Duodenal mucosa (tissue), 2 donors: ENCODE data around the gene ZNF837.
A peak's percentile ranks its signal among the peaks of the same experiment; 100 is the strongest.

Experiments
- H3K27ac ChIP-seq: one replicate; pipeline ENCODE4 v1.7.0; 2013; ENCODE audit warnings: low read depth, low read length
- H3K27me3 ChIP-seq, 2 donors: one replicate each; pipeline ENCODE4 v1.7.0; 2013; ENCODE audit warnings: low read length in 2 of 2, control low read depth in 1 of 2; ENCODE audit not compliant: insufficient read depth in 2 of 2, control insufficient read depth in 1 of 2
- H3K36me3 ChIP-seq, 2 donors: one replicate each; pipeline ENCODE4 v1.7.0; 2013; ENCODE audit warnings: low read length in 2 of 2, control low read depth in 1 of 2; ENCODE audit not compliant: insufficient read depth in 2 of 2, control insufficient read depth in 1 of 2
- H3K4me1 ChIP-seq, 2 donors: one replicate each; pipeline ENCODE4 v1.7.0; 2013; ENCODE audit warnings: low read length in 2 of 2, control low read depth in 1 of 2; ENCODE audit not compliant: insufficient read depth in 2 of 2, control insufficient read depth in 1 of 2
- H3K4me3 ChIP-seq, 2 donors: one replicate each; pipeline ENCODE4 v1.7.0; 2013; ENCODE audit warnings: low read length in 2 of 2, low read depth in 1 of 2
- H3K9ac ChIP-seq, 2 donors: one replicate each; pipeline ENCODE4 v1.7.0; 2013; ENCODE audit warnings: low read length in 2 of 2, low read depth in 1 of 2
- H3K9me3 ChIP-seq, 2 donors: one replicate each; pipeline ENCODE4 v1.7.0; 2013; ENCODE audit warnings: low read length in 2 of 2, control low read depth in 1 of 2; ENCODE audit not compliant: control insufficient read depth in 1 of 2

ZNF837 gene

GRCh38 chr19:58355908-58356765 is 24.7 kb downstream of the ZNF837 start:
- H3K4me1 ChIP-seq, result peaks cover 0 to 10% of the 10 kb centered on the region in 2 donors
- no peaks in the 10 kb centered on the region for H3K9me3 ChIP-seq
- H3K27ac ChIP-seq, result no peak overlapping the region
- peak overlapping the region; percentile 22 to 32 for H3K4me3 ChIP-seq
- H3K27me3 ChIP-seq, result no peaks in the 10 kb centered on the region
- no peak overlapping the region for H3K9ac ChIP-seq
- H3K36me3 ChIP-seq, result no peaks in the 10 kb centered on the region

- Histone ChIP-seq H3K4me3 (no peak overlapping the region), H3K27me3 (no peaks in the 10 kb centered on the region), H3K36me3 (no peaks in the 10 kb centered on the region), H3K9ac (no peak overlapping the region), H3K27ac (no peak overlapping the region), H3K4me1 (peaks cover 0 to 10% of the 10 kb centered on the region in 2 donors), H3K9me3 (no peaks in the 10 kb centered on the region)
Observed at GRCh38 chr19:58355215-58355796, 25.5 kb downstream of the ZNF837 start.

- no peaks in the 10 kb centered on the region for H3K9me3 ChIP-seq
- no peak overlapping the region for H3K27ac ChIP-seq
- H3K36me3 ChIP-seq, result no peaks in the 10 kb centered on the region
- peaks cover 0 to 10% of the 10 kb centered on the region in 2 donors for H3K4me1 ChIP-seq
- H3K4me3 ChIP-seq, result no peak overlapping the region
- no peak overlapping the region for H3K9ac ChIP-seq
- H3K27me3 ChIP-seq, result peaks cover 0 to 3% of the 10 kb centered on the region in 2 donors
Observed at GRCh38 chr19:58354478-58355030, 26.3 kb downstream of the ZNF837 start.

GRCh38 chr19:58353717-58354477 is 26.9 kb downstream of the ZNF837 start:
- H3K27me3 ChIP-seq, result peaks cover 0 to 3% of the 10 kb centered on the region in 2 donors
- no peaks in the 10 kb centered on the region for H3K9me3 ChIP-seq
- peaks cover 0 to 10% of the 10 kb centered on the region in 2 donors for H3K4me1 ChIP-seq
- H3K36me3 ChIP-seq, result no peaks in the 10 kb centered on the region
- H3K27ac ChIP-seq, result no peak overlapping the region
- H3K9ac ChIP-seq, result no peak overlapping the region
- no peak overlapping the region for H3K4me3 ChIP-seq

- peaks cover 0 to 3% of the 10 kb centered on the region in 2 donors for H3K27me3 ChIP-seq
Observed at GRCh38 chr19:58352760-58353671, 27.8 kb downstream of the ZNF837 start, which contains the start of gene A1BG. Gene A1BG, minus strand, starts transcription at chr19:58353492. Its CDS starts 55 bp downstream, at chr19:58353437.

GRCh38 chr19:58351990-58352755 is 28.7 kb downstream of the ZNF837 start:
- Histone ChIP-seq H3K4me1 (peaks cover 0 to 10% of the 10 kb centered on the region in 2 donors), H3K36me3 (no peaks in the 10 kb centered on the region), H3K27ac (no peak overlapping the region), H3K9ac (no peak overlapping the region), H3K9me3 (no peaks in the 10 kb centered on the region), H3K27me3 (peaks cover 0 to 3% of the 10 kb centered on the region in 2 donors), H3K4me3 (no peak overlapping the region)

More at GRCh38 chr19:58352760-58353671, 27.8 kb downstream of the ZNF837 start, which contains the start of gene A1BG:
- Histone ChIP-seq H3K27ac (no peak within 1 kb of the TSS), H3K4me3 (no peak within 1 kb of the TSS), H3K9me3 (no peaks in the 10 kb centered on the region), H3K36me3 (no peaks in the 10 kb centered on the region), H3K4me1 (peaks cover 0 to 10% of the 10 kb centered on the region in 2 donors), H3K9ac (no peak within 1 kb of the TSS)

- H3K4me3 ChIP-seq, result no peak overlapping the region
- no peak overlapping the region for H3K9ac ChIP-seq
- H3K36me3 ChIP-seq, result no peaks in the 10 kb centered on the region
- H3K27me3 ChIP-seq, result peaks cover 0 to 3% of the 10 kb centered on the region in 2 donors
- H3K9me3 ChIP-seq, result no peaks in the 10 kb centered on the region
- peaks cover 0 to 3% of the 10 kb centered on the region in 2 donors for H3K4me1 ChIP-seq
- H3K27ac ChIP-seq, result no peak overlapping the region
Observed at GRCh38 chr19:58351558-58351878, 29.3 kb downstream of the ZNF837 start.

GRCh38 chr19:58350871-58351557 is 29.8 kb downstream of the ZNF837 start:
- H3K27me3 ChIP-seq, result peaks cover 0 to 3% of the 10 kb centered on the region in 2 donors
- H3K9me3 ChIP-seq, result no peaks in the 10 kb centered on the region
- H3K9ac ChIP-seq, result no peak overlapping the region
- H3K36me3 ChIP-seq, result no peaks in the 10 kb centered on the region
- no peak overlapping the region for H3K4me3 ChIP-seq
- H3K4me1 ChIP-seq, result no peaks in the 10 kb centered on the region
- no peak overlapping the region for H3K27ac ChIP-seq
